Natural killer cell treated with Interleukin-12 subunit alpha and Interleukin-12 subunit beta and Interleukin-15 and Interleukin-18, amount 100 ng/mL, for 72 hours (primary cell): ENCODE measurements around the gene UBL4A. TPM values are rescaled to one million over a fixed set of nuclear protein-coding genes. Genes with fewer than 3 reads are reported as not detected.

Source experiments
- ATAC-seq, 2 donors: fragments of 150-1000 bp; cut with Tn5 transposase in 1 of 2; sonication (Bioruptor Pico), chemical (Tn5 transposase) in 1 of 2; 2 replicates each; pipeline ENCODE4 v1.10.0; 2021
- DNase-seq: peaks from one replicate; pipeline ENCODE4 v3.0.0; 2022; ENCODE audit warnings: low spot score
- H3K27ac Mint-ChIP-seq, 2 donors: 1 replicate in 1 of 2; 2 replicates in 1 of 2; pipeline ENCODE4 v1.8.0; 2022; ENCODE audit warnings: mixed read lengths in 2 of 2, mild to moderate bottlenecking in 1 of 2, moderate library complexity in 1 of 2
- H3K27me3 Mint-ChIP-seq, 2 donors: 1 replicate in 1 of 2; 2 replicates in 1 of 2; pipeline ENCODE4 v1.8.0; 2022; ENCODE audit warnings: mixed read lengths in 2 of 2
- H3K36me3 Mint-ChIP-seq: one replicate; pipeline ENCODE4 v1.8.0; 2022; ENCODE audit warnings: mixed read lengths
- H3K4me1 Mint-ChIP-seq, 2 donors: 1 replicate in 1 of 2; 2 replicates in 1 of 2; pipeline ENCODE4 v1.8.0; 2022; ENCODE audit warnings: low read depth in 2 of 2, mixed read lengths in 2 of 2, mild to moderate bottlenecking in 1 of 2
- H3K4me3 Mint-ChIP-seq: one replicate; pipeline ENCODE4 v1.8.0; 2022; ENCODE audit warnings: mixed read lengths
- H3K9me3 Mint-ChIP-seq: 2 replicates; pipeline ENCODE4 v1.8.0; 2022; ENCODE audit warnings: mixed read lengths
- total RNA-seq, 2 donors: library from RNA; stranded (reverse); gene quantifications; one replicate each; pipeline ENCODE4 v1.2.3, GENCODE V29; 2022

Gene UBL4A
- total RNA-seq, 2 donors from 2014 or later, result 39.6 to 65.6 TPM

DNA sequence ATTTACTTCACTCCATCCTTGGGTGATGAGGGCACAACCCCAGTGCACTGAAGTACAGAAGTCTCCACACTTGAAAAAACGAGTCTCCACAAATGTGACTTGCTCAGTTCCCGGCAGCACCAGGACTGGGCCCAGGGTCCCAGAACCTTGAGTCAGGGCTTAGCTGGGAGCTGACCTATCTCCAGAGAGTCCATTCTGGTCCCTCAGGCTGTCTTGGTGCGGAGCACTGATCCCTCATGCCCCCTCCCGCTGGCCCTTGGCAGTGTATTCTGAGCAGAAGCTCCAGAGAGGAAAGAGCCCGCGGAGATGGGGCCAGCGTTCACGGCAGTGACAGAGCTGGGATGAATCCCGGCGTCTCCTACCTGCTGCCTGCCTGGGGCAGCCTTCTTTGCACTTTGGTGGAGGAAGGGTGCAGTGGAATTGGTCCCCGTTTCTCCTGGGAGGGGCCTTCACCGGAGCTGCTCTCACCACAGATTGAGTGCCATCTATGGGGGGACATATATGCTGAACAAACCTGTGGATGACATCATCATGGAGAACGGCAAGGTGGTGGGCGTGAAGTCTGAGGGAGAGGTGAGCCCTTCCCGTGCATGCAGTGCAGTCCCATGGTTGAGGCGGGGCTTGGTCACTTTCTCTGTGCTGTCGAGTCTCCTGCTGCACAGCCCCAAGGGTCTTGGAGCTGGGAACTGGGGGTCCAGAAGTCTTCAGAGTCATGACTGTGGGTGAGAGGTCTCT is 45.6 kb downstream of the UBL4A start:
- H3K27ac Mint-ChIP-seq, result no peak overlapping the region
- DNase-seq, result no peak
- H3K4me1 Mint-ChIP-seq, result peaks cover 10 to 13% of the 10 kb centered on the region in 2 donors
- H3K4me3 Mint-ChIP-seq, result no peak overlapping the region
- peaks cover 0 to 3% of the 10 kb centered on the region in 2 donors for H3K27me3 Mint-ChIP-seq
- no peaks in the 10 kb centered on the region for H3K9me3 Mint-ChIP-seq
- no peak for ATAC-seq
- no peaks in the 10 kb centered on the region for H3K36me3 Mint-ChIP-seq

DNA sequence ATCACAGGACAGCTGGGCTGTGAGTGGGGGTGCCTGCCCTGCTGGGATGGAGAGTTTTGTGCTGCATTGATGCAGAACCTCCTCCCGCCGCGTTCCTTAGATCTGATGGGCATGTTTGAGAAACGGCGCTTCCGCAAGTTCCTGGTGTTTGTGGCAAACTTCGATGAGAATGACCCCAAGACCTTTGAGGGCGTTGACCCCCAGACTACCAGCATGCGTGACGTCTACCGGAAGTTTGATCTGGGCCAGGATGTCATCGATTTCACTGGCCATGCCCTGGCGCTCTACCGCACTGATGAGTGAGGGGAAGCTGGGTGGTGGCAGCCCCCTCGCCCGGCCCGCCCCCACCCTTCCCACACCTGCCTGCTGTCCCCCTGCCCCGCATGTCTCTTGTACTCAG is 46.6 kb downstream of the UBL4A start:
- Mint-ChIP-seq H3K9me3 (no peaks in the 10 kb centered on the region), H3K36me3 (no peaks in the 10 kb centered on the region), H3K27ac (no peak overlapping the region), H3K4me3 (no peak overlapping the region), H3K4me1 (peaks cover 10 to 16% of the 10 kb centered on the region in 2 donors), H3K27me3 (peaks cover 0 to 3% of the 10 kb centered on the region in 2 donors)
- ATAC-seq, result no peak
- DNase-seq, result no peak

DNA sequence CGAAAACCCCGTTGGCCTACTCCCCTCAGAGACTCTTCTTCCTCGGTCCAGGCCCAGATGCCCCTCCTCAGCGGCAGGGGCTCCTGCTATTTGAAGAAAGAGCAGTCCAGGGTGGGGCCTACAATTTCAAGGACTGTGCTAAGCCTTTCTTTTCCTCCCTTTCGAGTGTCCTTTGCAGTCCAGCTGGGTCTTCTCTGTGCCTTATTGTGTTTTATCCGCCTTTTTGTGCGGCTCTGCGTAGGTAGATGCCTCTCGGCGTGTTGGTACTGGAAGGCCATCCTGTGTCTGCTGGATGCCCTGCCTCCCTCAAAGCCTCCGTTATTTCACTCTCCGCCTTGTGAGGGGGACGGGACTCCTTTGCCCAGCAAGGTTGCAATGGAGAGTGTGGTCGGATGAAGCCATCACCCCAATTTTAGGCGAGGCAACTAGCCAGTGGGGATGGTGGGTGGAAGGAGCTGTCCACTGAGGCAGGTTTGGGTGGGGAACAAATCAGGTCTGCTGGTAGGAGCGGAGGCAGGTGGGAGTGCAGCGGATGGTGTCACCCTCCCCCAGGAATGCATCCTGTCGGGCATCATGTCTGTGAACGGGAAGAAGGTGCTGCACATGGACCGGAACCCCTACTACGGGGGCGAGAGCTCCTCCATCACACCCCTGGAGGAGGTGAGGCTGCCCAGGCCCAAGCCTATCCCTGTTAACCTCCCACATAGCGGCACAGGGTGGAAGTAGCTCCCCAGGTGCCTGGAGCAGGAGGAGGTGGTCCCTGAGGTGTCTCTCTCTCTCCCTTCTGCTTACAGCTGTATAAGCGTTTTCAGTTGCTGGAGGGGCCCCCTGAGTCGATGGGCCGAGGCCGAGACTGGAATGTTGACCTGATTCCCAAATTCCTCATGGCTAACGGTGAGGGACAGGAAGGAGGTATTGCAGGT is 48.2 kb downstream of the UBL4A start:
- Mint-ChIP-seq H3K4me1 (peaks cover 10 to 13% of the 10 kb centered on the region in 2 donors), H3K36me3 (no peaks in the 10 kb centered on the region), H3K9me3 (no peaks in the 10 kb centered on the region), H3K27ac (peak overlapping the region; percentile 70 to 87), H3K4me3 (peak overlapping the region; percentile 86), H3K27me3 (peaks cover 0 to 3% of the 10 kb centered on the region in 2 donors)
- ATAC-seq (no peak), DNase-seq (no peak)

DNA sequence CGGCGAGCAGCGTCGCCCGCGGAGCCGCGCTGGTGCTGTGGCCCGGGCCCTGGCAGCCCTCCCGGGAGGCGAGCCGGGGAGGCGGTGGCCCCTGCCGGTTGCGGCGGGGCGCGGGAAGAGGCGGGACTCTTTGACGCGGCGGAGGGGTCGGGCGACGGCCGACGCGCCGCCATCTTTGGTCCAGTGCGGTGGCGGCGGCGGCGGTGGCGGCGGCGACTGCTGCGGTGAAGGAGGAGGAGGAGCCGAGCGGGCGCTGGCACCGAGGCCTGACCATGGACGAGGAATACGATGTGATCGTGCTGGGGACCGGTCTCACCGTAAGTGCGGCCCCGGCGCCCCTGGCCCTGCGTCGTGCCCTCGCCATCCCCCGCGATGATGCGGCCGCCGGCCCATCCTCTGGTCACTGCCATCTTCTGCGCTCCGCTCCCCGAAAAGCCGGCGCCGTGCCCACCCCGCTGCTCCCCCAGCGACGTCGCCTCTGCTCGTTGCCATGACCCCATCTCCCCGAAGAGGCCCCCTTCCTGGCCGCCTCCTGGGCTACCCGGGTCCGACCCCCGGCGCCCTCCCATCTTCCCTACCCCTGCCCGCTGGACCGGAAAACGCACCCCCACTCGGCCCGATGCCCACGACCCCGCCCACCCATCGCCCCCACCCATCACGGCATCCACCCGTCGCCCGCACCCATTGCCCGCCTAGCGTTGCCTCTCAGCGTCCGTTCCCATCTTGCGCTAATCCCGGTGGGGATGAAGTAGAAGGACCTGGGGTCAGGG is 49.2 kb downstream of the UBL4A start, which contains the start of gene GDI1:
Gene GDI1 (plus strand): TSS at position 172 of the 770 bp plus-strand sequence. CDS start 101 bp downstream, at position 273.
- DNase-seq (peak; percentile 77), ATAC-seq (peak; percentile 79 to 82)
- Mint-ChIP-seq H3K4me1 (peaks cover 10 to 13% of the 10 kb centered on the region in 2 donors), H3K27me3 (peaks cover 0 to 3% of the 10 kb centered on the region in 2 donors), H3K27ac (peak within 1 kb of the TSS; percentile 71 to 90), H3K36me3 (no peaks in the 10 kb centered on the region), H3K4me3 (peak within 1 kb of the TSS; percentile 86), H3K9me3 (no peaks in the 10 kb centered on the region)

DNA sequence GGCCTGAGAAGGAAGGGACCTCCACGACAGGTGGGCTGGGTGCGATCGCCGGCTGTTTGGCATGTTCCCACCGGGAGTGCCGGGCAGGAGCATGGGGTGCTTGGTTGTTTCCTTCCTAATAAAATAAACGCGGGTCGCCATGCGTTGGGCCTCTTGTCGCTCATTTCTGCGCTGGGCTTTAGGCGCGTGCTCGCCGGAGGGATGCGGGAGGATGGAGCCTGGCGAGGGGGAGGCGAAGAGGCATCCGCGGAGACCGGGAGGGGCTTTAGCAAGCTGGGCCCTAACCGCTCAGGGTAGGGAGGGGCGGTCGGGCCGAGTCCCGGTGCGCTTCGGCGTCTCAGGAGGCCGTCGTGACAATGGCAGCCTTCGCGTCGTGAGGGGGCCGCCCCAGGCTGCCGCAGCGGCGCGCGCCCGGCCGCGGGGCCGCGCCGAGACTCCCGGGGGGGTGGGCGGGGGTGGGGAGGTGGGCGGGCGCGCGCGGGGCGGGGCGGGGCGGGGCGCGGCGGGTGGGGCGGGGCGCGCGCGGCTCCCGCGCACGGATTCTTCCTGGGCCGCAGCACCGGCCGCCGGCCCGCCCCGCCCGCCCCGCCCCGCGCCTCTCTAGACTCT is 49.9 kb downstream of the UBL4A start:
- no peaks in the 10 kb centered on the region for H3K36me3 Mint-ChIP-seq
- peak overlapping the region; percentile 61 for H3K4me3 Mint-ChIP-seq
- H3K4me1 Mint-ChIP-seq, result peaks cover 10 to 15% of the 10 kb centered on the region in 2 donors
- ATAC-seq, result peak; percentile 80 to 83
- H3K27ac Mint-ChIP-seq, result peak overlapping the region; percentile 71 to 90
- H3K9me3 Mint-ChIP-seq, result no peaks in the 10 kb centered on the region
- DNase-seq, result no peak
- H3K27me3 Mint-ChIP-seq, result peaks cover 0 to 3% of the 10 kb centered on the region in 2 donors

DNA sequence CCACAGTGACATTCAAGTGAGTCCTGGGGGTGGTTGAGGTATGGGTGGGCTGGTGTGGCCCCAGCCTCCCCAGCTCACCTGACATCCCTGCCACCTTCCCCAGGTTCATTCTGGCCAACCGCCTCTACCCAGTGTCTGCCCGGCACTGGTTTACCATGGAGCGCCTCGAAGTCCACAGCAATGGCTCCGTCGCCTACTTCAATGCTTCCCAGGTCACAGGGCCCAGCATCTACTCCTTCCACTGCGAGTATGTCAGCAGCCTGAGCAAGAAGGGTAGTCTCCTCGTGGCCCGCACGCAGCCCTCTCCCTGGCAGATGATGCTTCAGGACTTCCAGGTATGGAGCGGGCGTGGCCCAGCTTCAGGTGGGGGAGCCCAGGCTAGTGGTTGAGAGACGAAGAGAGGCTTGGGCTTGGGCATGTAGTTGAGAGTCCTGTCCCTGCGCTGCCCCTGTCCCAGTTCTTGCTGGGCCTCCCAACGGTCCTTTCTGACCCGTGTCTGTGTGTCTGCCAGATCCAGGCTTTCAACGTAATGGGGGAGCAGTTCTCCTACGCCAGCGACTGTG is 51.2 kb downstream of the UBL4A start:
- no peak for ATAC-seq
- Mint-ChIP-seq H3K27me3 (peaks cover 0 to 3% of the 10 kb centered on the region in 2 donors), H3K27ac (peak overlapping the region in 1 of 2 donors; percentile 90), H3K9me3 (no peaks in the 10 kb centered on the region), H3K4me1 (peaks cover 19 to 24% of the 10 kb centered on the region in 2 donors), H3K4me3 (no peak overlapping the region), H3K36me3 (no peaks in the 10 kb centered on the region)
- no peak for DNase-seq

DNA sequence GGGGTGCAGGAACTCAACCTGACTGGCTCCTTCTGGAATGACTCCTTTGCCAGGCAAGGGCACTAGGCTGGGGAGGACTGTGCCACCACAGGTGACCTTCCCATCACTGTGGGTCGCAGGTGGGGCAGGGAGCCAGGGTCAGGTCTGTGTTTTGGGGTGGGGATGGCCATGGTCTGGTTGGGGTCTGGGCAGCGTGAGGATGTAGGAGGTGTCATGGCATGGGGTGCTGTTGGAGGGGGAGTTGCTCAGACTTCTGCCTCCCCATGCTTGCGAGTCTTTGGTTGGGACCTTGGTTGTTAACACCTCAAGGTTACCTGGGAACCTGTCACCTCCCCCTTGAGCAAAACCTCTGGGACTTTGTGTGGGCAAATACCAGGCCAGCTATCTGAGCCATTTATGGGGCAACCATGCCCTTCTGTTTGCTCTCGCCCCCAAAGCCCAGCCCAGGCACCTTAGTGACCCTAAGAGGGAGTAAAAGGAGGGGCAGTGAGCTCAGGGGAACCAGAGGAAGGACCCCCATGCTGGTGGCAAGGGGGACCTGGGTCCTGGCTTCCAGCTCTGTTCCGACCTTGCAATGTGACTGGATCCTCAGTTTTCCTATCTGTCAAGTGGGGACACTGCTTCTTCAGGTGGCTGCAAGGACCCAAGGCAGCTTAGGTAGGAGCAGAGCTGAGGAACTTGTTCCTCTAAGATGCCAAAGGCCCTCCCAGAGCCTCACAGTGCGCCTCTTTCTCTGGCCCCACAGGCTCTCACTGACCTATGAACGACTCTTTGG is 51.8 kb downstream of the UBL4A start:
- Mint-ChIP-seq H3K27ac (no peak overlapping the region), H3K9me3 (no peaks in the 10 kb centered on the region), H3K27me3 (peaks cover 0 to 3% of the 10 kb centered on the region in 2 donors), H3K36me3 (no peaks in the 10 kb centered on the region), H3K4me3 (no peak overlapping the region), H3K4me1 (peaks cover 22 to 28% of the 10 kb centered on the region in 2 donors)
- DNase-seq (no peak), ATAC-seq (no peak)

Other genes starting within 250 kb of the UBL4A start
- gene OPN1MW3, start 229.0 kb downstream of the UBL4A start, total RNA-seq, result not detected
- not detected for gene TEX28, start 191.5 kb downstream of the UBL4A start, total RNA-seq
- 1 to 10 TPM; 3.0 to 4.1 TPM for gene TKTL1, start 190.8 kb downstream of the UBL4A start, total RNA-seq
- gene FLNA, start 112.0 kb downstream of the UBL4A start, total RNA-seq, result 100 to 1,000 TPM; 574 to 727 TPM
- 10 to 100 TPM; 49.2 to 61.9 TPM for gene EMD, start 107.3 kb downstream of the UBL4A start, total RNA-seq
- 1,000 to 10,000 TPM; 1,953 to 2,194 TPM for gene RPL10, start 88.2 kb downstream of the UBL4A start, total RNA-seq
- gene DNASE1L1, start 77.4 kb downstream of the UBL4A start, total RNA-seq, result 10 to 100 TPM; 12.4 to 14.6 TPM
- 10 to 100 TPM; 47.4 to 73.7 TPM for gene TAFAZZIN, start 75.1 kb downstream of the UBL4A start, total RNA-seq
- 100 to 1,000 TPM in 1 of 2 donors, 10 to 100 TPM in 1; 46.7 to 106 TPM for gene ATP6AP1, start 57.9 kb downstream of the UBL4A start, total RNA-seq
- gene GDI1, start 49.5 kb downstream of the UBL4A start, total RNA-seq, result 100 to 1,000 TPM; 157 to 187 TPM
- gene FAM50A, start 42.5 kb downstream of the UBL4A start, total RNA-seq, result 100 to 1,000 TPM in 1 of 2 donors, 10 to 100 TPM in 1; 75.2 to 108 TPM
- 10 to 100 TPM; 52.4 to 61.3 TPM for gene PLXNA3, start 28.3 kb downstream of the UBL4A start, total RNA-seq
- gene LAGE3, start 7.3 kb downstream of the UBL4A start, total RNA-seq, result 10 to 100 TPM; 29.4 to 48.5 TPM
- gene SLC10A3, start 4.0 kb upstream of the UBL4A start, total RNA-seq, result 10 to 100 TPM; 22.1 to 30.7 TPM
- gene FAM3A, start 29.6 kb upstream of the UBL4A start, total RNA-seq, result 10 to 100 TPM; 28.5 to 41.1 TPM
- 100 to 1,000 TPM; 115 to 227 TPM for gene G6PD, start 60.2 kb upstream of the UBL4A start, total RNA-seq
- 10 to 100 TPM; 55.6 to 61.1 TPM for gene IKBKG, start 61.0 kb upstream of the UBL4A start, total RNA-seq
- gene CTAG1A, start 98.5 kb upstream of the UBL4A start, total RNA-seq, result not detected
- gene CTAG1B, start 132.7 kb upstream of the UBL4A start, total RNA-seq, result not detected
- not detected for gene CTAG2, start 167.0 kb upstream of the UBL4A start, total RNA-seq